Natural killer cell treated with Interleukin-12 subunit alpha and Interleukin-12 subunit beta and Interleukin-15 and Interleukin-18, amount 100 ng/mL, for 72 hours (primary cell): ENCODE data around the gene TEX14. TPM values are rescaled to one million over a fixed set of nuclear protein-coding genes. Genes with fewer than 3 reads are reported as not detected.
A peak's percentile ranks its signal among the peaks of the same experiment; 100 is the strongest.

ENCODE experiments used
- ATAC-seq, 2 donors: fragments of 150-1000 bp; cut with Tn5 transposase in 1 of 2; sonication (Bioruptor Pico), chemical (Tn5 transposase) in 1 of 2; 2 replicates each; pipeline ENCODE4 v1.10.0; 2021
- DNase-seq: peaks from one replicate; pipeline ENCODE4 v3.0.0; 2022; ENCODE audit warnings: low spot score
- H3K27ac Mint-ChIP-seq, 2 donors: 1 replicate in 1 of 2; 2 replicates in 1 of 2; pipeline ENCODE4 v1.8.0; 2022; ENCODE audit warnings: mixed read lengths in 2 of 2, mild to moderate bottlenecking in 1 of 2, moderate library complexity in 1 of 2
- H3K27me3 Mint-ChIP-seq, 2 donors: 1 replicate in 1 of 2; 2 replicates in 1 of 2; pipeline ENCODE4 v1.8.0; 2022; ENCODE audit warnings: mixed read lengths in 2 of 2
- H3K36me3 Mint-ChIP-seq: one replicate; pipeline ENCODE4 v1.8.0; 2022; ENCODE audit warnings: mixed read lengths
- H3K4me1 Mint-ChIP-seq, 2 donors: 1 replicate in 1 of 2; 2 replicates in 1 of 2; pipeline ENCODE4 v1.8.0; 2022; ENCODE audit warnings: low read depth in 2 of 2, mixed read lengths in 2 of 2, mild to moderate bottlenecking in 1 of 2
- H3K4me3 Mint-ChIP-seq: one replicate; pipeline ENCODE4 v1.8.0; 2022; ENCODE audit warnings: mixed read lengths
- H3K9me3 Mint-ChIP-seq: 2 replicates; pipeline ENCODE4 v1.8.0; 2022; ENCODE audit warnings: mixed read lengths
- total RNA-seq, 2 donors: library from RNA; stranded (reverse); gene quantifications; one replicate each; pipeline ENCODE4 v1.2.3, GENCODE V29; 2022

TEX14 gene
- total RNA-seq, 2 donors from 2014 or later, result 0.12 to 0.22 TPM

DNA sequence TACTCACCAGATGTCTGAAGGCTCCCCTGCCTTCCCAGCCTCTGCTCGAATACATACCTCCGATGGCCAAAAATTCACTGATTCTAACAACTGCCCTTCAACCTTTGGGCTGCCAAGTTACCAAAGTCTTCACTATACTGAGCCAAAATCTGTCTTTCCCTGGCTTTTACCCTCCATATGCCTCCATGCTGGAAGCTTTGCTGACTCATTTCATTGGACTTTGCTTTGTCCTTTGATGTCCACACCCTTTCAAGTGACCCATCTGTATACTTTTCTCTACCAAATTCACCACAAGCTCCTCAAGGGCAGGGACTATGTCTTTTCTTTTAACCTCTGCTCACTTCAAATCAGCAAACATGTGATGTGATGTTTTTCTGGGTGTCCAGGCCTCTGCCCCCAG lies 156.4 kb downstream of the TEX14 start:
- H3K9me3 Mint-ChIP-seq, result no peaks in the 10 kb centered on the region
- no peak for ATAC-seq
- no peak for DNase-seq
- H3K27me3 Mint-ChIP-seq, result peaks cover 14 to 17% of the 10 kb centered on the region in 2 donors
- no peak overlapping the region for H3K4me3 Mint-ChIP-seq
- peaks cover 0 to 6% of the 10 kb centered on the region in 2 donors for H3K4me1 Mint-ChIP-seq
- H3K27ac Mint-ChIP-seq, result no peak overlapping the region
- H3K36me3 Mint-ChIP-seq, result no peaks in the 10 kb centered on the region

GRCh38 chr17:58534901-58535421 lies 156.9 kb downstream of the TEX14 start:
- Mint-ChIP-seq H3K27me3 (peaks cover 14 to 18% of the 10 kb centered on the region in 2 donors), H3K4me3 (no peak overlapping the region), H3K4me1 (peaks cover 0 to 6% of the 10 kb centered on the region in 2 donors), H3K36me3 (no peaks in the 10 kb centered on the region), H3K27ac (no peak overlapping the region), H3K9me3 (no peaks in the 10 kb centered on the region)
- DNase-seq (no peak), ATAC-seq (no peak)

DNA sequence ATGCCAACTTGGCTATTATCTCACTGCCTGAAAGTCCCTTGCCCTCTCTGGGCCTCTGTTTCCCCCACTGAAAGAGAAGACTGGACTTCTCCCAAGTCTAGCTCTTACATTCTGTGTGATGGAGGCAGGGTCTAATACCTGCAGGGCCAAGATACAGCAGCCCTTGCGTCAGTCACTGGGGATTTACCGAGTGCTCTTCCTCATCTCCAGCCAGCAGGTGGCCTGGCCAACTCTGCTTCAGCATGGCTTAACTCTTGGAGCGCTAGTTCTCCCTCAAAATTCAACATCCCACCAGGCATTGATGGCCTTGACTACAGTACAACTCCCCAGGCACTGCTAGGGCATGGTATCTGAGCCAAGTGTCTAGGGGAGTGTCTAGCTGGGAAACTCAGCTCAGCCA lies 157.5 kb downstream of the TEX14 start:
- Mint-ChIP-seq H3K36me3 (no peaks in the 10 kb centered on the region), H3K4me1 (peaks cover 0 to 6% of the 10 kb centered on the region in 2 donors), H3K9me3 (no peaks in the 10 kb centered on the region), H3K27me3 (peaks cover 19 to 25% of the 10 kb centered on the region in 2 donors), H3K27ac (no peak overlapping the region), H3K4me3 (no peak overlapping the region)
- ATAC-seq (no peak), DNase-seq (no peak)

DNA sequence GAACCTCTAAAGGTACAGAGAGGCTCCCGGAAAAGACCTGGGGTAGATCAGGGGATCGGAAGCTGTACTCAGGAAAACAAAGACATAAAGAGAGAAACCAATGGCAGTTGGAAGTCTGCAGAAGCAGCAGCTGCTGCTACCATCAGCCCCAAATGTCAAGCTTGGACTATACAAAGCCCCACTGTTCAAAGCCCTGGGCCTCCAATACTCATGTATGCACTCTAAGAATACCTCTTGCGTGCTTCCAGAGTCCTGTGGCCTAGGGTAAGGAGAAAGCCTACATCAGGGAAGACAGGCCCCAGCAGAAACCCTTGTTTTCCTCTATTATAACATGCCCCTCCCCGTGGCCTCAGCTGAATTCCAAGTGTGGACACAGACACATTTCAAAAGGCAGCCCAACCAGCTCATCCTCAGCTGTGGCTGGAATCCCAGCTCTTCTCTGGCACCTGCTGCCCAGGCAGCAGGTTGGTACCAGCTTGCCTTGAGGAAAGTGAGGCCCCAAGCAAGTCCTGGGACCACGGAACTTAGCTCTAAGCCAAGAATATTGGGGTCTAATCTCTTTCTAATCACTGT lies 158.1 kb downstream of the TEX14 start:
- no peak for ATAC-seq
- no peak overlapping the region for H3K4me3 Mint-ChIP-seq
- H3K36me3 Mint-ChIP-seq, result no peaks in the 10 kb centered on the region
- H3K27me3 Mint-ChIP-seq, result peaks cover 19 to 25% of the 10 kb centered on the region in 2 donors
- no peak overlapping the region for H3K27ac Mint-ChIP-seq
- H3K4me1 Mint-ChIP-seq, result peaks cover 0 to 6% of the 10 kb centered on the region in 2 donors
- H3K9me3 Mint-ChIP-seq, result no peaks in the 10 kb centered on the region
- DNase-seq, result no peak

GRCh38 chr17:58532555-58532951 lies 159.3 kb downstream of the TEX14 start:
- Mint-ChIP-seq H3K9me3 (no peaks in the 10 kb centered on the region), H3K4me1 (peaks cover 0 to 8% of the 10 kb centered on the region in 2 donors), H3K36me3 (no peaks in the 10 kb centered on the region), H3K4me3 (no peak overlapping the region), H3K27ac (no peak overlapping the region), H3K27me3 (peaks cover 19 to 25% of the 10 kb centered on the region in 2 donors)
- ATAC-seq (no peak), DNase-seq (no peak)

DNA sequence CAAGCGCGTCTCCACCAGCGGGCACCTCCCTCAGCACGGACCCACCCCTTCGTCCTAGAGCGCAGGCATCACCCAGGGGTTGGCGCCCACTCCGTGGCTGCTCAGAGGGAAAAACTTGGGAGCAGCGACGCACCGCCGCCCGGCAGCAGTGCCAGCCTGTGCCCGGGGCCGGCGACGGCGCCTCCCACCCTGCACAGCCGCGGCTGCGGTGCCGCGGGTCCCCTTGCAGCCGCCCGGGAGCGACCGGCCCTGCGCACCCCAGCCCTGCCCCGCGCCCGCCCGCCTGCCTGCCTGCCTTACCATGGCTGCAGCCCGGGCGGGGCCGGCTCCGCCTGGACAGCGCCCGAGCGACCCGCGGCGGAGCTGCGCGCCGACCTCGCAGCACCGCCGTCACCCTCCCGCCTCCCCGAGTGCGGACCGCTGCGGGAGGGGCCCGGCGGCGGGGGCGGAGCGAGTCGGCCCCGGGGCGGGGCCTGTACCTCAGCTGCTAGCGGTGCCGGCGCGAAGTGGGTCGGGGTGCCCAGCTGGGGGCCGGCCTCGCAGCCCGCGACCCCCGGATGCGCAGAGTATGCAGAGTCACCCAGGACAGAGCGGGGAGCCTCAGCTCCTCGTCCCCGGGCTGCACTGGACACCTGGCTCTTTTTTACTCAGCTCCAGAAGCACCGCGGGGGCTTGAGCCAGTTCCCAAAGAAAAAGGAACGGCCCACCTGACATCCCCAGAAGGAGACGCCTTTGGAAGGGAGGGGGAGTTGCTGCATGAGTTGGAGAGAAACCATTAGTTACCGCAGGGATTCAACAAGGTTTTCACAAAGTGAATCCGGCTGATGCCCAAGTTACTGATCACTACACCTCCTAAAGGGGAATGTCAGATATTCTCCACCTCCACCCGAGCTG lies 159.9 kb downstream of the TEX14 start:
- ATAC-seq, result peak; percentile 90 to 94
- peak; percentile 76 for DNase-seq
- peaks cover 0 to 13% of the 10 kb centered on the region in 2 donors for H3K4me1 Mint-ChIP-seq
- H3K27me3 Mint-ChIP-seq, result peaks cover 19 to 25% of the 10 kb centered on the region in 2 donors
- H3K36me3 Mint-ChIP-seq, result no peaks in the 10 kb centered on the region
- H3K27ac Mint-ChIP-seq, result no peak overlapping the region
- peak overlapping the region; percentile 30 for H3K4me3 Mint-ChIP-seq
- H3K9me3 Mint-ChIP-seq, result no peaks in the 10 kb centered on the region

DNA sequence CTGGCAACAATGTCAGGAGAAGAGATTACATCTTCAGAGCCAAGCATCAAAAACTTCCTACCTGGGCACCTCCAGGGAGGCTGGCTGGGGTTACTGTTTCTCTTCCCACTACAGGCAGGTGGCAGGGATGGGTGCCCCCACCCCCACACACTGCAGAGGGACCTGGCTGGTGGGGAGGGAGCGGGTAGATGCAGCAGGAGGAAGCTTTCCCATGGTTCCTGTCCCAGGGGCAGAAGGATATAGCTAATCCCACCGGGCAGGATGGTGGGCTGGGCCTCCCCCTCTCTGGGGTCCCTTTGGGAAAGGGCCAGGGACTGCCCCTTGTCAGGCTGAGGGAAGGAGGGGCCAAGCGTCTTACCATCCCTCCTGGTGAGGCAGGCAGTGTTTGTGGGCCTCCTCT lies 160.7 kb downstream of the TEX14 start:
- DNase-seq (no peak), ATAC-seq (no peak)
- Mint-ChIP-seq H3K9me3 (no peaks in the 10 kb centered on the region), H3K4me1 (peaks cover 0 to 15% of the 10 kb centered on the region in 2 donors), H3K27me3 (peaks cover 19 to 25% of the 10 kb centered on the region in 2 donors), H3K4me3 (peak overlapping the region; percentile 30), H3K27ac (no peak overlapping the region), H3K36me3 (no peaks in the 10 kb centered on the region)

DNA sequence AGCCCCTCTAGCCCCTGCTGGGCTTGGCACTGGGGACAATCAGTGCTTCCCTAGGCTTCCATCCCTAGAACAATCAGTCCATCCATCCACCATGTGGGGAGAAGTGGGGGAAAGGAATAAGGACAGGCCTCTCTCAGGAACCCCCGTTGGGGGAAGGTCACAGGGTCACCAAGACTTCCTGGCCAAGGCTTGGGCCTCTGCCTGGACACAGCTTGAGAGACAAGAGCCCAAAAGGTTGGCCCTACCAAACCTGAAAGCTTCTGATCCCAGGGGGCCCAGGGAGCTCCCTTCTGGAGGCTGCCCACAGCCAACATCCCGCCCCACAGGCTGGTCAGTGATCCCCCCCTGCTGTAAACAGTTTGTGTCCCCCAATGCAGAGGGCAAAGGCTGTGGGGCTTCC lies 161.2 kb downstream of the TEX14 start:
- H3K27me3 Mint-ChIP-seq, result peaks cover 19 to 21% of the 10 kb centered on the region in 2 donors
- no peak overlapping the region for H3K27ac Mint-ChIP-seq
- DNase-seq (no peak), ATAC-seq (no peak)
- H3K4me3 Mint-ChIP-seq, result no peak overlapping the region
- no peaks in the 10 kb centered on the region for H3K36me3 Mint-ChIP-seq
- H3K9me3 Mint-ChIP-seq, result no peaks in the 10 kb centered on the region
- peaks cover 0 to 15% of the 10 kb centered on the region in 2 donors for H3K4me1 Mint-ChIP-seq

DNA sequence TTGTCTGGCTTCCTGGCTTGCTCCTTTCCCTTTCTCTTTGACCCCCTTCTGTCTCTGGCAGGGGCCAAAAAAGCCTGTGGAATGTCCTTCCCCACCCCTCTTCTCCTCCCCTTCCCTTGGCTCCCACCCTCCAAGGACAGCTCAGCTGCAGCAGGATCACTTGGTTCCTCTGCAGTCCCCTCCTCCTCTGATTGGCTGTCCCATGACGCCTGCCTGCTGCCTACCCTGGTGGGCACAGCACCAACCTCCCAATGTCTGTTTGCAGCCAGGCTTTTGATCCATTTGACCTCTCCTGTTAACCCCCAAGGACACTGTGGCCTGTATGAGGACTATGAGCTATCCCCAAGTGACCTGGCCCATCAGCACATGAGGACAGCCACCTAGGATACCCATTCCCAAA lies 162.6 kb downstream of the TEX14 start:
- H3K27ac Mint-ChIP-seq, result peak overlapping the region; percentile 4 to 24
- no peak overlapping the region for H3K4me3 Mint-ChIP-seq
- H3K36me3 Mint-ChIP-seq, result no peaks in the 10 kb centered on the region
- no peaks in the 10 kb centered on the region for H3K9me3 Mint-ChIP-seq
- no peak for DNase-seq
- no peak for ATAC-seq
- H3K4me1 Mint-ChIP-seq, result peaks cover 0 to 15% of the 10 kb centered on the region in 2 donors
- peaks cover 13 to 16% of the 10 kb centered on the region in 2 donors for H3K27me3 Mint-ChIP-seq

DNA sequence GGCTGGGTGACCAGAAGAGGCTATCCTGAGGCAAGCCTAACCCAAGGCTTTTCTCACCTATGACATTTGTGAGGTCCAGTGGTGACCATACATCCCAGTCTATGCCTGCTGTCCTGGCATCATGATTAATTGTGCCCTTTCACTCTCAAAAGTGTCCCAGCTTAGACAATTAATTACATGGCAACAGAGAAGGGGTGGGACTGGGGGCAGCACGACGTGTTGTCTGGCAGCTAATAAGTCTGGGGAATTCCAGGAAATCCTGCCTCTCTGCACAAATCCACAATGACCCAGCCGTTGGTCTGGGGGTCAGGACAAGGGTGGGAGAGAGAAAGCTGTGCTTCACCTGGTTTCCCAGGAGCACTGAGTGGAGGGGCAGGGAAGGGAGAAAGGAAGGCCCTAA lies 163.4 kb downstream of the TEX14 start:
- Mint-ChIP-seq H3K9me3 (no peaks in the 10 kb centered on the region), H3K4me3 (no peak overlapping the region), H3K4me1 (peaks cover 0 to 15% of the 10 kb centered on the region in 2 donors), H3K27me3 (peaks cover 12 to 14% of the 10 kb centered on the region in 2 donors), H3K36me3 (no peaks in the 10 kb centered on the region), H3K27ac (peak overlapping the region in 1 of 2 donors; percentile 4)
- DNase-seq (no peak), ATAC-seq (no peak)

DNA sequence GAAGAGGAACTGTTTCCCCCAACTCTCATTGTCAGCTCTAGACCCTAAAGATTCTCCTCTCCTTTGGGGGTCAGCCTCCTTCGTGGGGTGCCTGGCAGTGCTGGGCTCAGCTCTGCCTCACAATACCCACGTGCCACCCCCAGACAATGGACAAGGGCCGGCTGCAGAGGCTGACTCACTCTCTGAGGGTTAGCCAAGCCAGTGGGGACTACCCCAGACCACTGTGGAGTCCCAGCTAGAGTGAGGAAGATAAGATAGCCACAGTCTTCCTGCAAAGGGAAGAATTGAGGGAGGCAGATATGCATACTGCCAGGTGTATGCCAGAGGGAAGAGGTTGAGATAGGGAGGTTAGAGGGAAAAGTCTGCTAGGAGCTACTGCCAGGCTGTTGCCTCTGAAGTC lies 163.9 kb downstream of the TEX14 start:
- DNase-seq, result no peak
- H3K4me3 Mint-ChIP-seq, result no peak overlapping the region
- H3K27me3 Mint-ChIP-seq, result peaks cover 7 to 9% of the 10 kb centered on the region in 2 donors
- no peak overlapping the region for H3K27ac Mint-ChIP-seq
- H3K9me3 Mint-ChIP-seq, result no peaks in the 10 kb centered on the region
- ATAC-seq, result no peak
- peaks cover 0 to 15% of the 10 kb centered on the region in 2 donors for H3K4me1 Mint-ChIP-seq
- no peaks in the 10 kb centered on the region for H3K36me3 Mint-ChIP-seq

GRCh38 chr17:58527306-58527705 lies 164.5 kb downstream of the TEX14 start:
- no peaks in the 10 kb centered on the region for H3K36me3 Mint-ChIP-seq
- H3K9me3 Mint-ChIP-seq, result no peaks in the 10 kb centered on the region
- ATAC-seq (no peak), DNase-seq (no peak)
- H3K27ac Mint-ChIP-seq, result no peak overlapping the region
- no peak overlapping the region for H3K4me3 Mint-ChIP-seq
- H3K27me3 Mint-ChIP-seq, result peaks cover 7 to 8% of the 10 kb centered on the region in 2 donors
- peaks cover 0 to 12% of the 10 kb centered on the region in 2 donors for H3K4me1 Mint-ChIP-seq

- H3K27ac Mint-ChIP-seq, result no peak overlapping the region
- no peaks in the 10 kb centered on the region for H3K36me3 Mint-ChIP-seq
- peaks cover 7 to 8% of the 10 kb centered on the region in 2 donors for H3K27me3 Mint-ChIP-seq
- ATAC-seq, result no peak
- DNase-seq, result no peak
- H3K9me3 Mint-ChIP-seq, result no peaks in the 10 kb centered on the region
- no peak overlapping the region for H3K4me3 Mint-ChIP-seq
- H3K4me1 Mint-ChIP-seq, result peaks cover 0 to 11% of the 10 kb centered on the region in 2 donors
These were observed 166.6 kb downstream of the TEX14 start for GRCh38 chr17:58525239-58525638.

GRCh38 chr17:58521680-58522079 lies 170.2 kb downstream of the TEX14 start:
- Mint-ChIP-seq H3K4me3 (no peak overlapping the region), H3K27ac (no peak overlapping the region), H3K9me3 (no peaks in the 10 kb centered on the region), H3K4me1 (peaks cover 6 to 13% of the 10 kb centered on the region in 2 donors), H3K27me3 (no peaks in the 10 kb centered on the region), H3K36me3 (no peaks in the 10 kb centered on the region)
- DNase-seq (no peak), ATAC-seq (no peak)
